GM18861 (cell line): ENCODE measurements around the gene SH3GL3.

ENCODE experiments used
- ATAC-seq: cut with Tn5 transposase; IDR thresholded peaks from one replicate; pipeline ENCODE4 v1.9.1; 2021; ENCODE audit not compliant: unreplicated experiment

The SH3GL3 gene

GRCh38 chr15:83565138-83565537 lies 118.0 kb downstream of the SH3GL3 start:
- no peak for ATAC-seq

GRCh38 chr15:83565553-83566159 lies 118.5 kb downstream of the SH3GL3 start:
- no peak for ATAC-seq

- no peak for ATAC-seq
Observed at GRCh38 chr15:83567318-83567717, 120.2 kb downstream of the SH3GL3 start.

- no peak for ATAC-seq
Observed at GRCh38 chr15:83569341-83569740, 122.2 kb downstream of the SH3GL3 start.

- ATAC-seq, result no peak
Observed at GRCh38 chr15:83570756-83571155, 123.6 kb downstream of the SH3GL3 start.

- no peak for ATAC-seq
Observed at GRCh38 chr15:83571820-83572707, 124.9 kb downstream of the SH3GL3 start.

- ATAC-seq, result no peak
Observed at GRCh38 chr15:83574345-83574744, 127.2 kb downstream of the SH3GL3 start.

- no peak for ATAC-seq
Observed at GRCh38 chr15:83578691-83579090, 131.6 kb downstream of the SH3GL3 start.

GRCh38 chr15:83581381-83581780 lies 134.2 kb downstream of the SH3GL3 start:
- no peak for ATAC-seq

- no peak for ATAC-seq
Observed at GRCh38 chr15:83582381-83582780, 135.2 kb downstream of the SH3GL3 start.

- ATAC-seq, result no peak
Observed at GRCh38 chr15:83585601-83586335, 138.6 kb downstream of the SH3GL3 start.

- ATAC-seq, result no peak
Observed at GRCh38 chr15:83587091-83587490, 139.9 kb downstream of the SH3GL3 start.

- no peak for ATAC-seq
Observed at GRCh38 chr15:83588441-83588840, 141.3 kb downstream of the SH3GL3 start.

GRCh38 chr15:83592370-83593040 lies 145.4 kb downstream of the SH3GL3 start:
- no peak for ATAC-seq

- no peak for ATAC-seq
Observed at GRCh38 chr15:83595191-83595590, 148.1 kb downstream of the SH3GL3 start.

GRCh38 chr15:83598031-83598430 lies 150.9 kb downstream of the SH3GL3 start:
- ATAC-seq, result no peak

- no peak for ATAC-seq
Observed at GRCh38 chr15:83602021-83602420, 154.9 kb downstream of the SH3GL3 start.

GRCh38 chr15:83604549-83604948 lies 157.4 kb downstream of the SH3GL3 start:
- no peak for ATAC-seq

GRCh38 chr15:83605111-83605945 lies 158.2 kb downstream of the SH3GL3 start:
- no peak for ATAC-seq

- no peak for ATAC-seq
Observed at GRCh38 chr15:83610132-83610531, 163.0 kb downstream of the SH3GL3 start.
